ENCODE data around the gene SCGB2A2.
A peak's percentile ranks its signal among the peaks of the same experiment; 100 is the strongest.

Gene SCGB2A2

GRCh38 chr11:62273284-62273683 is 3.3 kb downstream of the SCGB2A2 start:
- TF ChIP-seq CTCF (IDR thresholded peaks at IDR 0.05; ENCODE audit: low read depth, low read length) = no peak
- in situ Hi-C loops (cut with HindIII; ENCODE audit: low sequenced_read_pairs) = no loop called here
- DNase-seq (ENCODE audit: low read depth, low spot score) = no peak
- no peak overlapping the region for H3K4me3 ChIP-seq (ENCODE audit: low read depth, low read length)

GRCh38 chr11:62273789-62274275 is 3.9 kb downstream of the SCGB2A2 start:
- TF ChIP-seq CTCF (IDR thresholded peaks at IDR 0.05; ENCODE audit: low read depth, low read length) = no peak
- no peak overlapping the region for H3K4me3 ChIP-seq (ENCODE audit: low read depth, low read length)
- in situ Hi-C loops (cut with HindIII; ENCODE audit: low sequenced_read_pairs) = no loop called here
- DNase-seq (ENCODE audit: low read depth, low spot score) = no peak

DNA sequence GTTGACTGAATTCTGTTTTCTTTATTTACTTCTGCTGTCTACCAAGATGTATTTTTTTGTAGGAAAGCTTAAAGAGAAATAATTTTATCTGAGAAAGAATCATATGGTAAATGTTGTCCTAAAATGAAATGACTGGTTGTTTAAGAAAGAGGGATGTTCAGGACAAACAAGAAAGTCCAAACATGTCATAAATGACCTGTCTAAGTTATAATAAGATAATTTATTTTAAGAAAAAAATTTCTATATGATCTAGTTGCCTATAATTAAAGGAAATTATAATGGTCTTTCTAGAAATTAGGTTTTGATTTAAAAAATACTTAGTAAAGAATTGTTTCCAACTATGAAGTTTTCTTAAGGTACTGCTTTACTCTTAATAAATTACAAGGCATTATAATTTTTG is 10.5 kb downstream of the SCGB2A2 start:
- H3K4me3 ChIP-seq (ENCODE audit: low read depth, low read length) = no peak overlapping the region
- DNase-seq (ENCODE audit: low read depth, low spot score) = no peak
- TF ChIP-seq CTCF (IDR thresholded peaks at IDR 0.05; ENCODE audit: low read depth, low read length) = no peak
- in situ Hi-C loops (cut with HindIII; ENCODE audit: low sequenced_read_pairs) = no loop called here

DNA sequence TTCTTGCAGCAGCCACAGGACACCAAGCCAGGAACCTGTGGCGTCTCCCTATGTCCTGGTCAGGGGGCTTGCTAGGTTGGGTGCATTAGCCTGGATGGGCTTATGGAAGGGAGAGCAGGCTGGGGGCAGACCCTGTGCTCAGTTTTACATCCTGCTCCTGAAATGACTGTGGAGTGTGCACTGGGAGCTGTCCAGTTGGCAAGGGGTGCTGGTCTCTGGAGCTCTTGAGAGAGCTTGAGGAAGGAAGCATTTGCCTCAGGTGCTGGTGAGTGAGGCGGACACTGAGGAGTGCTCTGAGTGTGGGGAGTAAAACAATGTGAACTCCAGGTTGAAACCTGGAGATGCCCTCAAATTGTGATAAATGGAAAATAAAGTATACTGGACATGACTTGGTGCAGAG is 25.5 kb downstream of the SCGB2A2 start:
- H3K4me3 ChIP-seq (ENCODE audit: low read depth, low read length) = no peak overlapping the region
- TF ChIP-seq CTCF (IDR thresholded peaks at IDR 0.05; ENCODE audit: low read depth, low read length) = no peak
- in situ Hi-C loops (cut with HindIII; ENCODE audit: low sequenced_read_pairs) = no loop called here
- peak; percentile 36 for DNase-seq (ENCODE audit: low read depth, low spot score)

GRCh38 chr11:62298975-62299374 is 29.0 kb downstream of the SCGB2A2 start, which contains the start of gene SCGB1D4:
Gene SCGB1D4 (minus strand): TSS chr11:62299075. CDS start chr11:62299010, 65 bp downstream.
- no peak within 1 kb of the TSS for H3K4me3 ChIP-seq (ENCODE audit: low read depth, low read length)
- TF ChIP-seq CTCF (IDR thresholded peaks at IDR 0.05; ENCODE audit: low read depth, low read length) = no peak
- DNase-seq (ENCODE audit: low read depth, low spot score) = no peak
- in situ Hi-C loops (cut with HindIII; ENCODE audit: low sequenced_read_pairs) = no loop called here

DNA sequence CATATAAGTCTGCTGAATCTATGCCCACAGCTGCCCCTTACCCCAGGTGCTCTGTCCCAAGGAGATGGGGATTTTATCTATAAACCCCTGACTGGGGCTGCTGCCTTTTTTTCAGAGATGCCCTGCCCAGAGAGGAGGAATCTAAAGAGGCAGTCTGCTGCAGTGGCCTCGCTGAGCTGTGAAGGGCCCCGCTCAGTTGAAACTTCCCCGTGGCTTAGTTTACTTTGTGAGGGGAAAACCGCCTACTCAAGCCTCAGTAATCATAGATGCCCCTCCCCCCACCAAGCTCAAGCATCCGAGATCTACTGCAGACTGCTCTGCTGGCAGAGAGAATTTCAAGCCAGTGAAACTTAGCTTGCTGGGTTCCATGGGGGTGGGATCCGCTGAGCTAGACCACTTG is 36.3 kb downstream of the SCGB2A2 start:
- in situ Hi-C loops (cut with HindIII; ENCODE audit: low sequenced_read_pairs) = no loop called here
- DNase-seq (ENCODE audit: low read depth, low spot score) = no peak
- H3K4me3 ChIP-seq (ENCODE audit: low read depth, low read length) = no peak overlapping the region
- TF ChIP-seq CTCF (IDR thresholded peaks at IDR 0.05; ENCODE audit: low read depth, low read length) = no peak

DNA sequence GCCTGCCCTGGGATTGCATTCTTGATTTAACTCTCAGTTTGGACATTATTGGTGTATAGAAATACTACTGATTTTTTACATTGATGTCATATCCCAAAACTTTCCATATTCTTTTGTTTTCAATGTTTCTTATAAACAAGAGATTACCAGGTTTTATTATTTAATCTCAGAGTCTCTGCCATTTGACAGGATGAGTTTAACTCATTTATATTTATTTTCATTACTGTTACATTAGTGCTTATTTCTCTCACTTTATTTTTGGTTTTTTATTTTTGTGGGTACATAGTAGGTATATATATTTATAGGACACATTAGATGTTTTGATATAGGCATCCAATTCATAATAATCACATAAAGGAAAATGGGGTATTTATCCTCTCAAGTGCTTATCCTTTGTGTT is 38.0 kb downstream of the SCGB2A2 start:
- in situ Hi-C loops (cut with HindIII; ENCODE audit: low sequenced_read_pairs) = no loop called here
- no peak for TF ChIP-seq CTCF (IDR thresholded peaks at IDR 0.05; ENCODE audit: low read depth, low read length)
- H3K4me3 ChIP-seq (ENCODE audit: low read depth, low read length) = no peak overlapping the region
- no peak for DNase-seq (ENCODE audit: low read depth, low spot score)
